ENCODE measurements around the gene EIF2S3.

EIF2S3 gene

DNA sequence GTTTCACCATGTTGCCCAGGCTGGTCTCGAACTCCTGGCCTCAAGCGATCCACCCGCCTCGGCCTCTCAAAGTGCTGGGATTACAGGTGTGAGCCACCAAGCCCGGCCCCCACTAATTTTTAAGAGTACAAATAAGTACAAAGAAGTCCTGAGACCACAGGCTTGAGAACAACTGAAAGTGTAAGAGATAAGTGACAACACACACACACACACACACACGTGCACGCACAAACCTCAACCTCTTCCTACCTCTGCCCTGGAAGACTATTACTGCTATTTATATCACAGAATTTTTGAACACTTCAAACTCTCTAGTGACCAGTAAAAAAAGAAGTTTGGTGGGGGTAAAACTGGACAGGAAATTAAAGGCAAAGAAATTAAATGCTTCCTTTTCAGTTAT lies 35.3 kb upstream of the EIF2S3 start:
- TF ChIP-seq, protein P1, sequence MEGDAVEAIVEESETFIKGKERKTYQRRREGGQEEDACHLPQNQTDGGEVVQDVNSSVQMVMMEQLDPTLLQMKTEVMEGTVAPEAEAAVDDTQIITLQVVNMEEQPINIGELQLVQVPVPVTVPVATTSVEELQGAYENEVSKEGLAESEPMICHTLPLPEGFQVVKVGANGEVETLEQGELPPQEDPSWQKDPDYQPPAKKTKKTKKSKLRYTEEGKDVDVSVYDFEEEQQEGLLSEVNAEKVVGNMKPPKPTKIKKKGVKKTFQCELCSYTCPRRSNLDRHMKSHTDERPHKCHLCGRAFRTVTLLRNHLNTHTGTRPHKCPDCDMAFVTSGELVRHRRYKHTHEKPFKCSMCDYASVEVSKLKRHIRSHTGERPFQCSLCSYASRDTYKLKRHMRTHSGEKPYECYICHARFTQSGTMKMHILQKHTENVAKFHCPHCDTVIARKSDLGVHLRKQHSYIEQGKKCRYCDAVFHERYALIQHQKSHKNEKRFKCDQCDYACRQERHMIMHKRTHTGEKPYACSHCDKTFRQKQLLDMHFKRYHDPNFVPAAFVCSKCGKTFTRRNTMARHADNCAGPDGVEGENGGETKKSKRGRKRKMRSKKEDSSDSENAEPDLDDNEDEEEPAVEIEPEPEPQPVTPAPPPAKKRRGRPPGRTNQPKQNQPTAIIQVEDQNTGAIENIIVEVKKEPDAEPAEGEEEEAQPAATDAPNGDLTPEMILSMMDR (IDR thresholded peaks at IDR 0.05): no peak

DNA sequence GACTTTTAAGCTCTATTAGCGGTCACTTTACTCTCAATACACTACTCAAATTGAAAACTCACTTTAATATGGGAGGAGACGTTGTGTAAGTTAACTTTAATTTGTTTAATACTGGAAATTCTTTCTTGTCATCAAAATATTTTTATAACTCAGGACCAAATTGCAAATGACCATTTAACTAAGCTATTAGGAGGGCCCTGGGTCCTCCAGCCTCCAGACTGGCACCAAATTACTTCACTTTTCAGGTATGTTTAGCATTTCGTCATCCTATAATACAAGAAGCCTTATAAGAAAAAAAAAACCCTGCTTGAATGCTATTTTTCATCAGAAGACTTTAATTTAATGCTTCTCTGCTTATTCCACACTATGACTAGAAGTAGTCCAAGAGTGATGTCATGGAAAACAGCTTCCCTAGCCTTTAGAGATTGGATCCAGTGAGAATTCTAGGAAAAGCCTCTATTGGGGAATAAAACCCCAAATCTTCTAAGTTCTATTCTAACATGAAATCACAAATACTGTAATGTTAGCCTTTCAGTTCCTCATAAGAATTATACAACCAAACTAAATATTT lies 34.4 kb upstream of the EIF2S3 start:
- TF ChIP-seq, protein P1 (IDR thresholded peaks at IDR 0.05): no peak

DNA sequence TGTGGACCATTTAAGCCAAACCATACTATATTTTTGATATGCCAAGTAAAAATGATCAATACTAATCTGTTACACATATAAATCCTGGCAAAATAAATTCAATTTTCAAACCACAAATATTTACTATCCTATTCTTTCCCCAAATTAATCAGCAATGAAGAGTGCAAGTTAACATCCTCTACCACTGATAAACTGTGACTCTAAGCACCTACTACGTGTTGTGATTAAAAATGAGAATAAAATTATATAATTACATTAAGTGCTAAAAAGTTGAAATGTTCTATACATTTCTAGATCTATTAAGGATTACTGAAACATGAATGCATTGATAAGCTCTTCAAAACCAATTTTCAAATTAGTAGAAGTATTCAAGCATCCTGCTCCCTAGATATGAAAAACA lies 31.2 kb upstream of the EIF2S3 start:
- TF ChIP-seq, protein P1 (IDR thresholded peaks at IDR 0.05): no peak

DNA sequence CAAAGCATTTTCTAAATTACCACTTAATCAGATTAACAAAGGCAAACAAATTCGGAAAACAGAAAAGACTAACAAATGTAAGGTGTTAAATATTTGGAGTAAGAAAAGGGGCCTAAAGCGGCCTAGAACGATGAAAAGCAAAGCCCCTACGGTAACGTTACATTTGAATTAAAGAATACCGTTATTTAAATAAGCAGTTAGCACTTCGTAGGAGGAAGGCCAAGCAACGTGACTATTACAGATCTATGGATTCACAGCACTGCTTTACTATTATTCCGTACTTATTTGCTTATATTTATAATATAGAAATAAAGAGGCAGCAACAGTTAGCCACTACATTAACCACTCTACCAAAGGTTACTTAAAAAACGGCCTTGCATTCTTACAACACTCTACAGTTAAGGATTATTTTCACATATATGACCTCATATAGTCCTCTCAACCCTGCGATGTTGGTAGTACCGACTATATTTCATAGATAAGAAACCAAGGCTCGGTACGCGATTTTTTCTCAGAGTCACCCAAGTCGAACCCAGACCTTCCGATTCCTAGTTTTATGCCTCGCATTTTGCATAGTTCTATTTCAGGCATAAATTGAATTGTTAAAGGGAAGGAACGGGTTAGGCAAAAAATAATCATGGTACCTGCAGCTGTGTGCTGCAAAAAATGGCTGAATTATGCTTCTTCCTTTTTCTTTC lies 30.6 kb upstream of the EIF2S3 start:
- TF ChIP-seq, protein P1 (IDR thresholded peaks at IDR 0.05): no peak

DNA sequence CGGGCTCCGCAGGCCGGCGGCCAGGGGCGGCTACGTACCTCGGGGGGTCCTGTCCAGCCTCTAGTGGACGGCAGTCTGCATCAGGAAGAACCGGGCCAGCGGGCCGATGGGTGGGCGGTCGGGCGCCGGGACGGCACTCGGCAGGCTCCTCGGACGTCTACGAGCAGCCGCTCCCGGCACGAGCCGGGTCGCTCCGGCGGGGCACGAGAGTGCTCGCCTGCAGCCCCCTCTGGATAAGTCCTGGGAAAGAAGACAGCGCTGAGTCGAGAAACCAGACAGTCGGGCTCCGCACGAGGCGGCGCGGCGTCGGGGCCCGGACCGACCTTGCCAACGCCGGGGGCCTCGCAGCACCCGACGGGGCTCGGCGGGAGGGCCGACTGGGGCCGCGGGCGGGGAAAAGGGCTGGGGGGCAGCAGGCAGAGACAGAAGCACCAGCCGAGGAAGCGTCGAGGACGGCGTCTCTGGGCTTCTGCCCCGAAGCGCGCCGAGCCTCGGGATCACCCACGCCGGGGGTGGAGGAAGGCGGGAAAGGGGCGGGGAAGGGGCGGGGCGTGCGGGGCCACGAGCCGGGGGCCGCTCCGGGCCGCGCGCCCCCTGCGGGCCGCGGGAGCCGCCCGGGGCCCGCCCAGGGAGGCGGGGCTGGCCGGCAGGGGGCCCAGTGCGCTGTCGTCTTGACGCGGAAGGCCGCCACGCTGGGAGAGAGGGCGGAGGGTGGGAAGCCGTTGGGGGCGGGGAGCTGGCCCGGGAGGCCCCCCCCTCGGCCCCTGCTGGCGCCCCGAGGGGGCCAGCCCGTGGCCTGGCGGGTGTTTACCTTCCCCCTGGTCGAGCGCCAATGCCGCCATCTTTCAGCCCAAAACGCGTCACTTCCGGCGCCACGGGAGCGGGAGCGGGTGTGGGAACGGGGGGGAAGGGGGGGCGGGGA lies 29.7 kb upstream of the EIF2S3 start:
- TF ChIP-seq, protein P1 (IDR thresholded peaks at IDR 0.05): peak; percentile 35

DNA sequence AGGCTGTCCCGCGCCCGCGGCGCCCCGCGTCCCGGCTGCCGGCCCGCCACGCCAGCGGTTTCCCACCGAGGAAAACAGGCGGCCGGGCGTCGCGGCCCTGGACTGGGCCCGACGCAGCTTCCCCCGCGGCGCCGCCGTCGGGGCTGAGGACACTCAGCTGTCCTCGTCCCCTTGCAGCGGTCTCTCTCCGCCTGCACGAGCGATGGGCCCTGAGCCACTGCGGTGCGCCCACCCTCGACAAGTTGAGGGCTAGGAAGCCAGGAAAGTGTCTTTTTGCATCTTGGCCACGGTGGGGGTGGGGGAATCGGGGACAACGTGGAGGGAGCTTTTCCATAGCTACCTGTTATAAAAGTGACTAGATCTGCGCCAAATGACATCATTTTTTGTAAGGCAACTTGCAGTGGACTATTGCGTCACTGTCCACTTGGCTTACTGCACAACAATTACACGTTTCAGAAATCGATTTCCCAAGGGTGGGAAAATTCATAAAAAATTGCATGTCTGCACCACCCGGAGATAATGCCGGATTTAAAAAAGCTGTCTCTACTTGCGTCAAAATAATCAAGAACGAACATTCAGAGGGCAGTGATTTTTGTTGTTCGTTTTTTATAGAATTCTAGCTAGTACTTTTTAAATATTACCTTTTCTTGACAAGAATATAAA lies 28.9 kb upstream of the EIF2S3 start:
- TF ChIP-seq, protein P1 (IDR thresholded peaks at IDR 0.05): no peak

DNA sequence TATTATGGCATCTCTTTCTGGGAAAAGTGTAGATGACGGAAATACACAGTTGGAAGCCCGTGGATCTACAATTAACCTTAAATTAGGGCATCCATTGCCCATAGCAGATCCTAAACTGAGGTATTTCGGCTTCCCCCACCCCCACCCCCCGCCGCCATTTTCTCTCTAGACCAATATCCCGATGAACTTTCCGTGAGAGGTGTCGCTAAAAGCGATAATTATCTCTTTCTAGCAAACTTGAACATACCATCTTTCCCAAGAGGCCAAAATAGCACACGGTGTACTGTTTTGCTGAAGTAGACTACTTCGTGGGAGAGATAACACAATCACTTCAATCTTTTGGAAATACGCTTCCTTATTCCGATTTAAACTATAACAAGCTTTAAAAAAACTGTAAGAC lies 28.3 kb upstream of the EIF2S3 start:
- TF ChIP-seq, protein P1 (IDR thresholded peaks at IDR 0.05): no peak
